Trophoblast cell (in vitro differentiated cells and primary cell): ENCODE results near the gene FOCAD.

Source experiments
- DNase-seq, 2 donors: peaks; one replicate each; pipeline ENCODE4 v3.0.0-alpha.2; 2016
- H2AFZ ChIP-seq: 2 replicates; pipeline ENCODE4 v1.6.1; 2013; ENCODE audit warnings: low read length, moderate library complexity, mild to moderate bottlenecking; ENCODE audit not compliant: insufficient read depth, poor library complexity
- H2AK5ac ChIP-seq: 2 replicates; pipeline ENCODE4 v1.6.1; 2013; ENCODE audit warnings: mild to moderate bottlenecking, low read length
- H2BK120ac ChIP-seq: 2 replicates; pipeline ENCODE4 v1.6.1; 2013; ENCODE audit warnings: low read length, mild to moderate bottlenecking, moderate library complexity; ENCODE audit not compliant: insufficient read depth, poor library complexity
- H2BK12ac ChIP-seq: 2 replicates; pipeline ENCODE4 v1.6.1; 2013; ENCODE audit warnings: mild to moderate bottlenecking, low read length, moderate library complexity
- H2BK5ac ChIP-seq: 2 replicates; pipeline ENCODE4 v1.6.1; 2013; ENCODE audit warnings: low read length, low read depth, moderate library complexity, mild to moderate bottlenecking; ENCODE audit not compliant: poor library complexity
- H3K14ac ChIP-seq: 2 replicates; pipeline ENCODE4 v1.6.1; 2013; ENCODE audit warnings: mild to moderate bottlenecking, low read length
- H3K18ac ChIP-seq: 2 replicates; pipeline ENCODE4 v1.6.1; 2013; ENCODE audit warnings: mild to moderate bottlenecking, low read length
- H3K23ac ChIP-seq: 2 replicates; pipeline ENCODE4 v1.6.1; 2013; ENCODE audit warnings: low read length
- H3K27ac ChIP-seq: 2 replicates; pipeline ENCODE4 v1.5.1; 2013; ENCODE audit warnings: low read depth, mild to moderate bottlenecking, inconsistent platforms, low read length, moderate library complexity
- H3K27me3 ChIP-seq: 2 replicates; pipeline ENCODE4 v1.6.1; 2013; ENCODE audit warnings: inconsistent platforms, mild to moderate bottlenecking, low read length, moderate library complexity; ENCODE audit not compliant: insufficient read depth
- H3K36me3 ChIP-seq, 2 experiments: 1 replicate in 1 of 2; 2 replicates in 1 of 2; pipeline ENCODE4 v1.6.1; 2013; ENCODE audit warnings: low read length in 2 of 2, mild to moderate bottlenecking in 2 of 2, moderate library complexity in 1 of 2; ENCODE audit not compliant: insufficient read depth in 2 of 2, control insufficient read depth in 1 of 2
- H3K4ac ChIP-seq: 2 replicates; pipeline ENCODE4 v1.6.1; 2013; ENCODE audit warnings: low read depth, mild to moderate bottlenecking, low read length, moderate library complexity
- H3K4me1 ChIP-seq, 2 experiments: 1 replicate in 1 of 2; 2 replicates in 1 of 2; pipeline ENCODE4 v1.6.1; 2013; ENCODE audit warnings: low read length in 2 of 2, mild to moderate bottlenecking in 2 of 2, moderate library complexity in 1 of 2; ENCODE audit not compliant: insufficient read depth in 2 of 2, control insufficient read depth in 1 of 2
- H3K4me2 ChIP-seq: 2 replicates; pipeline ENCODE4 v1.6.1; 2013; ENCODE audit warnings: inconsistent platforms, mild to moderate bottlenecking, low read length, moderate library complexity
- H3K4me3 ChIP-seq: 2 replicates; pipeline ENCODE4 v1.5.1; 2013; ENCODE audit warnings: mild to moderate bottlenecking, low read depth, low read length, inconsistent platforms
- H3K79me1 ChIP-seq: one replicate; pipeline ENCODE4 v1.6.1; 2013; ENCODE audit warnings: low read length
- H3K79me2 ChIP-seq: 2 replicates; pipeline ENCODE4 v1.6.1; 2013; ENCODE audit warnings: low read length, mild to moderate bottlenecking; ENCODE audit not compliant: control insufficient read depth, insufficient read depth, poor library complexity
- H3K9ac ChIP-seq: 2 replicates; pipeline ENCODE4 v1.6.1; 2013; ENCODE audit warnings: mild to moderate bottlenecking, low read length
- H3K9me3 ChIP-seq: 2 replicates; pipeline ENCODE4 v1.6.1; 2013; ENCODE audit warnings: low read depth, mild to moderate bottlenecking, control low read depth, inconsistent platforms, low read length; ENCODE audit not compliant: insufficient read depth
- H4K12ac ChIP-seq: 2 replicates; pipeline ENCODE4 v1.6.1; 2013; ENCODE audit warnings: low read depth, mild to moderate bottlenecking, low read length, moderate library complexity
- H4K8ac ChIP-seq: 2 replicates; pipeline ENCODE4 v1.6.1; 2013; ENCODE audit warnings: low read depth, mild to moderate bottlenecking, low read length, moderate library complexity
- H4K91ac ChIP-seq: one replicate; pipeline ENCODE4 v1.6.1; 2013; ENCODE audit warnings: low read depth, mild to moderate bottlenecking, low read length, moderate library complexity
- WGBS: extraction: QIAGEN DNeasy Blood & Tissue Kit; methylation state at CpG from one replicate; pipeline ENCODE4 v1.1.7; 2013; ENCODE audit warnings: missing lambda C conversion rate; ENCODE audit not compliant: insufficient read length, insufficient coverage; ENCODE audit errors: extremely low coverage; 5-methylcytosine and 5-hydroxymethylcytosine counted together

Gene FOCAD

DNA sequence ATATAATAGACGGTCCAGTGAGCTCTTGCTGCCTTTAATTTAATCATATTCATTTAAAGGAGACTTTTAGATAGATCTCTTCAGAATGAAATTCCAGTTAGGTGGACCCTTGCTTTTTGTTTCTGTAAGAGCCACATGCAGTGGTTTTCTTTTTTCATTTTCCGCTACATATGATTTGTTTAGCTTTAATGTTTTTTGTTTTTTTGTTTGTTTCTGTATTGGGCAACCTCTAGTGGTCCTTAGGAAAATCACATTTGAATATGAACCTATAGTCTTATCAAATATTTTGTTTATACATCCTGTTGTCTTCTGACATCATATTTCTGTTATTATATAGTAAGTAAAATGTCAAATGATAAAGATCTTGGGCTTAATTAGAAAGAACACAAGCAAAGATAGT is 196.6 kb downstream of the FOCAD start:
- no peak overlapping the region for H2BK5ac ChIP-seq
- no CpG with 5 or more reads among the region's 2 CpGs for WGBS
- H4K91ac ChIP-seq, result no peak overlapping the region
- H3K79me1 ChIP-seq, result no peaks in the 10 kb centered on the region
- no peak overlapping the region for H3K14ac ChIP-seq
- H2AK5ac ChIP-seq, result no peak overlapping the region
- H2BK12ac ChIP-seq, result no peak overlapping the region
- no peaks in the 10 kb centered on the region for H3K79me2 ChIP-seq
- no peak overlapping the region for H3K4me2 ChIP-seq
- no peak overlapping the region for H3K18ac ChIP-seq
- no peak overlapping the region for H2AFZ ChIP-seq
- no peak overlapping the region for H3K4ac ChIP-seq
- H3K4me1 ChIP-seq, result no peaks in the 10 kb centered on the region
- H2BK120ac ChIP-seq, result no peak overlapping the region
- no peak overlapping the region for H3K23ac ChIP-seq
- H3K9me3 ChIP-seq, result no peaks in the 10 kb centered on the region
- no peak overlapping the region for H3K27ac ChIP-seq
- H3K27me3 ChIP-seq, result no peaks in the 10 kb centered on the region
- no peak overlapping the region for H4K8ac ChIP-seq
- DNase-seq, result no peak
- no peak overlapping the region for H3K9ac ChIP-seq
- no peak overlapping the region for H3K4me3 ChIP-seq
- peaks cover 0 to 3% of the 10 kb centered on the region in 2 experiments for H3K36me3 ChIP-seq
- no peak overlapping the region for H4K12ac ChIP-seq

DNA sequence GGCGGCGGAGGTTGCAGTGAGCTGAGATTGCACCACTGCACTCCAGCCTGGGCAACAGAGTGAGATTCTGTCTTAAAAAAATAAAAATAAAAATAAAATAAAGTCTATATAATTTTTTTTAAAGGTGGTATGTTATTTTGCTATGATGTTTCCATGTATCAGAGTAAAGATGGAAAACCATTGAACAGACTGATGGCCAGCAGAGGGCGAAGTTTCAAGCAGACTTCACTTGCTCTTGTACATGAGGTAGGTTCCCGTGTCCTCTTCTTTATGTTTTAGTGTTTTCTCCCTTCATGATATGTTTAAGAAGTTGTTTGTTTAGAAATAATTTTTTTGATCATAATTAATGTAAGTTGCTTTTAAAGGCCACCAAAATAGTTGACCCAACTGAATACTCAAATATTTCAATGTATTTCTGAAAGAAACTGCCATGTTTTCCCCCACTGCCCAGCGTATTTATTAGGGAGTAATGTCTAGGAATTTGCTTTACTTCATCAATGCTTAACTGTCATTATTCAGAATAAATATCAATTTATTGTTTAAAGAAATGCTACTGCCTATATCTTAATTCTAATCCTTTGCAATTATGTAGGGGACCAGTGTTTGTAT is 201.0 kb downstream of the FOCAD start:
- no peaks in the 10 kb centered on the region for H3K27me3 ChIP-seq
- no peak overlapping the region for H2BK12ac ChIP-seq
- no peaks in the 10 kb centered on the region for H3K79me1 ChIP-seq
- no peaks in the 10 kb centered on the region for H3K4me1 ChIP-seq
- H4K8ac ChIP-seq, result no peak overlapping the region
- no peak overlapping the region for H4K91ac ChIP-seq
- no peak overlapping the region for H3K4me2 ChIP-seq
- no peak overlapping the region for H3K4ac ChIP-seq
- no peaks in the 10 kb centered on the region for H3K9me3 ChIP-seq
- no peak overlapping the region for H4K12ac ChIP-seq
- no peak overlapping the region for H2AFZ ChIP-seq
- no peak overlapping the region for H2BK120ac ChIP-seq
- no peak overlapping the region for H3K23ac ChIP-seq
- H3K79me2 ChIP-seq, result no peaks in the 10 kb centered on the region
- peak; percentile 54 to 83 for DNase-seq
- H3K27ac ChIP-seq, result no peak overlapping the region
- H3K4me3 ChIP-seq, result no peak overlapping the region
- no peaks in the 10 kb centered on the region for H3K36me3 ChIP-seq
- no peak overlapping the region for H3K14ac ChIP-seq
- H2BK5ac ChIP-seq, result no peak overlapping the region
- no CpG with 5 or more reads among the region's 5 CpGs for WGBS
- H2AK5ac ChIP-seq, result no peak overlapping the region
- H3K9ac ChIP-seq, result no peak overlapping the region
- no peak overlapping the region for H3K18ac ChIP-seq

DNA sequence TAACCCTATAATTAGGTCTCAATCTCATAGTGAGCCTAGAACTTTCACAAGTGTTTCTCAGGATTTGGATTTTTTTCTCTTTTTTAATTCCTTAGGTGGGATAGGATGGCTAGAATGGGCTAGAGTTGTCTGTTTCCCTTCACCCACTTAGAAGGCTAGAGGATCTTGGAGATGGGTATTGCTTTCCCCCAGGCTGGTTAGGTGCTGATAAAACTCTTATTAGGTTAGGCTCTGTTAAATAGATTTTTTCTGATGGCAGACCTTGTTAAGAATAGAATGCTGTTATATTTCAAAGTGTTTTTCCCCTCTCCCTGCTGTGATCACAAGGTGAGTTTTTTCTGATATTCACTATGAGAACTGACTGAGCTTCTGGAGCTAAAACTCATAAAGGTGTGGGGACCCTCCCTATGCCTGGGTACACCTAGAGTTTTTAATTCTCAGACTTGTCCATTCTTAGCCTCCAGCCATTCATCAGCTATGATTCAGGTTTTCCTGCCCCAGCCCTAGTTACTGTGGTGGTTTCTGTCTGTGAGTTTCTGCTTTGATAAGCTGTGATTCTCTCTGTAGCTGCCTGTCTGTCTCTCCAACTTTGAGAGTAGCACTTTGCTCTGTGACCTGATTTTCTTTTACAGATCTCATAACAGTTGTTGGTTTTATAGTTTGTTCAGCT is 215.0 kb downstream of the FOCAD start:
- no peak overlapping the region for H3K18ac ChIP-seq
- no peak overlapping the region for H3K14ac ChIP-seq
- H2BK12ac ChIP-seq, result no peak overlapping the region
- H3K4me1 ChIP-seq, result no peaks in the 10 kb centered on the region
- no peak overlapping the region for H2AK5ac ChIP-seq
- no peak overlapping the region for H2AFZ ChIP-seq
- DNase-seq, result no peak
- no peak overlapping the region for H4K12ac ChIP-seq
- no peak overlapping the region for H2BK120ac ChIP-seq
- no peaks in the 10 kb centered on the region for H3K79me2 ChIP-seq
- no peak overlapping the region for H3K9ac ChIP-seq
- no peaks in the 10 kb centered on the region for H3K9me3 ChIP-seq
- H3K23ac ChIP-seq, result no peak overlapping the region
- H3K27me3 ChIP-seq, result no peaks in the 10 kb centered on the region
- H3K4me2 ChIP-seq, result no peak overlapping the region
- no peak overlapping the region for H3K4ac ChIP-seq
- no peaks in the 10 kb centered on the region for H3K36me3 ChIP-seq
- no peaks in the 10 kb centered on the region for H3K79me1 ChIP-seq
- H4K91ac ChIP-seq, result no peak overlapping the region
- H4K8ac ChIP-seq, result no peak overlapping the region
- no peak overlapping the region for H3K27ac ChIP-seq
- no peak overlapping the region for H3K4me3 ChIP-seq
- no peak overlapping the region for H2BK5ac ChIP-seq

DNA sequence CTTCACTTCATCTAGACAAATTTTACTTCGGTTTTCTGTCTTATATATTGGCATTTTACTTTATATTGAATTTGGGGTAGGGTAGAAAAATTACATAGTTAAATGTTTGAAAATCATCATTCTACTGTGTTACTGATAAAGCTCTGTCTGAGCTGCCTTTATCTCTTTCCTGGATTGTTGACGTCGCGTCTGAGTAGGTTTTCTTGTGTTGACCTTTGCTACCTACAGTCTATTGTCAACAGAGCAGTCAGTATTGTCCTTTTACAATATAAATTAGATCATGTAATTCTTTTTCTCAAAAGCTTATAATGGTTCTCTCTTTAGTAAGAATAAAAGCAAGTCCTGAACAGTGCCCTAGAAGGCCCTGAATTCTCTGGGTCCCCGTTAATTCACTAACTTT is 219.2 kb downstream of the FOCAD start:
- no CpG with 5 or more reads among the region's 5 CpGs for WGBS
- H3K4me3 ChIP-seq, result no peak overlapping the region
- H2AFZ ChIP-seq, result no peak overlapping the region

More for the DNA sequence above, 219.2 kb downstream of the FOCAD start:
- Histone ChIP-seq H2AK5ac (no peak overlapping the region), H4K12ac (no peak overlapping the region), H3K9me3 (no peaks in the 10 kb centered on the region), H3K14ac (no peak overlapping the region), H3K4ac (no peak overlapping the region), H4K91ac (no peak overlapping the region), H3K23ac (no peak overlapping the region), H3K36me3 (peaks cover 0 to 2% of the 10 kb centered on the region in 2 experiments), H3K79me2 (no peaks in the 10 kb centered on the region), H3K4me1 (no peaks in the 10 kb centered on the region), H3K27me3 (no peaks in the 10 kb centered on the region), H4K8ac (no peak overlapping the region), H3K9ac (no peak overlapping the region), H3K27ac (no peak overlapping the region), H3K18ac (no peak overlapping the region), H3K79me1 (no peaks in the 10 kb centered on the region), H3K4me2 (no peak overlapping the region), H2BK12ac (no peak overlapping the region), H2BK5ac (no peak overlapping the region), H2BK120ac (no peak overlapping the region)
- peak; percentile 25 to 45 for DNase-seq
